OCI-LY7 (cell line): Measurements from ENCODE around the gene TMEM179B. TPM values are rescaled to one million over a fixed set of nuclear protein-coding genes. Genes with fewer than 3 reads are reported as not detected.

Source experiments
- BruUV-seq: library from RNA; stranded (reverse); fragments of 400-500 nt; replicated peaks from 2 replicates; lab custom pipeline; 2021; lab: Mats Ljungman, UMichigan
- CTCF ChIA-PET: fragments of 300-600 bp; sonication (Branson Sonifier 250); formaldehyde crosslinking; loops from one replicate; lab custom pipeline; 2022; ENCODE audit warnings: antibody characterized with exemption; ENCODE audit not compliant: unreplicated experiment; lab: Charles Lee
- POLR2A ChIA-PET: fragments of 300-600 bp; sonication (Branson Sonifier 250); formaldehyde crosslinking; loops from one replicate; lab custom pipeline; 2022; ENCODE audit warnings: antibody characterized with exemption; lab: Charles Lee
- DNase-seq: peaks from one replicate; pipeline ENCODE4 v3.0.0-alpha.2; 2015; ENCODE audit warnings: low spot score
- H2AFZ ChIP-seq: fragments of 200-600 bp; sonication (generic), shearing (Covaris generic); 2 replicates; pipeline ENCODE4 v1.6.1; 2014; ENCODE audit warnings: mild to moderate bottlenecking, antibody characterized with exemption, low read length, moderate library complexity
- H3K27ac ChIP-seq: fragments of 200-600 bp; sonication (generic); 2 replicates; pipeline ENCODE4 v1.5.1; 2014; ENCODE audit warnings: mixed run types, low read depth, mild to moderate bottlenecking, moderate library complexity, low read length, inconsistent platforms; ENCODE audit not compliant: poor library complexity, severe bottlenecking
- H3K36me3 ChIP-seq: fragments of 200-600 bp; sonication (generic); 2 replicates; pipeline ENCODE4 v1.6.1; 2014; ENCODE audit warnings: mild to moderate bottlenecking, antibody characterized with exemption, low read length, moderate library complexity, mixed read lengths; ENCODE audit not compliant: insufficient read depth
- H3K4me1 ChIP-seq: fragments of 200-600 bp; sonication (generic); 2 replicates; pipeline ENCODE4 v1.5.1; 2014; ENCODE audit warnings: mild to moderate bottlenecking, low read length; ENCODE audit not compliant: insufficient read depth, poor library complexity, severe bottlenecking
- H3K4me2 ChIP-seq: fragments of 200-600 bp; sonication (generic); 2 replicates; pipeline ENCODE4 v1.6.1; 2014; ENCODE audit warnings: mild to moderate bottlenecking, low read length
- H3K4me3 ChIP-seq: fragments of 200-600 bp; sonication (generic); 2 replicates; pipeline ENCODE4 v1.5.1; 2014; ENCODE audit warnings: mild to moderate bottlenecking, low read depth, low read length; ENCODE audit not compliant: poor library complexity, severe bottlenecking
- H3K79me2 ChIP-seq: fragments of 200-600 bp; sonication (generic); 2 replicates; pipeline ENCODE4 v1.6.1; 2016; ENCODE audit warnings: low read depth, mild to moderate bottlenecking, low read length, moderate library complexity, mixed read lengths; ENCODE audit not compliant: insufficient read depth
- H3K9me2 ChIP-seq: fragments of 200-600 bp; sonication (generic); 2 replicates; pipeline ENCODE4 v1.6.1; 2016; ENCODE audit warnings: mild to moderate bottlenecking, low read length, mixed read lengths; ENCODE audit not compliant: insufficient read depth
- H3K9me3 ChIP-seq: fragments of 200-600 bp; sonication (generic); 2 replicates; pipeline ENCODE4 v1.6.1; 2014; ENCODE audit warnings: mild to moderate bottlenecking, mixed run types, low read length, mixed read lengths
- H4K20me1 ChIP-seq: fragments of 200-600 bp; sonication (generic); 2 replicates; pipeline ENCODE4 v1.6.1; 2014; ENCODE audit warnings: mild to moderate bottlenecking, antibody characterized with exemption, low read length, moderate library complexity, mixed read lengths; ENCODE audit not compliant: insufficient read depth
- CTCF ChIP-seq: fragments of 200-600 bp; sonication (generic); conservative IDR thresholded peaks from 2 replicates; pipeline ENCODE4 v1.5.1; 2014; ENCODE audit warnings: mild to moderate bottlenecking, antibody characterized with exemption, low read length, moderate library complexity, mixed read lengths
- EZH2phosphoT487 ChIP-seq: fragments of 200-600 bp; sonication (generic); IDR thresholded peaks from 2 replicates; pipeline ENCODE4 v1.6.1; 2018; ENCODE audit warnings: low read depth, borderline replicate concordance, mild to moderate bottlenecking, mixed run types, antibody characterized with exemption, low read length, moderate library complexity, mixed read lengths
- intact Hi-C: fragments of 100-400 bp; cut with micrococcal nuclease; formaldehyde crosslinking; loops from one replicate; pipeline ENCODE4 v1.10.0; 2022; ENCODE audit not compliant: unreplicated experiment
- microRNA-seq: library from miRNA; unstranded; fragments of <30 nt; microRNA quantifications from one replicate; pipeline ENCODE4 v1.2.0, GENCODE V29; 2022; ENCODE audit warnings: borderline replicate concordance
- small RNA-seq: library from RNA; depleted of rRNA; stranded (forward); fragments of <200 nt; gene quantifications from one replicate; pipeline ENCODE3, GENCODE V24; 2014
- total RNA-seq, 2 experiments: library from RNA; depleted of rRNA in 1 of 2; stranded (reverse); fragments of >200 nt in 1 of 2; shearing (Covaris generic) in 1 of 2; gene quantifications; 2 replicates each; pipeline ENCODE4 v1.2.3, GENCODE V29; 2014 to 2022

The TMEM179B gene
- total RNA-seq, 2 experiments from 2014 or later, result 18.6 to 33.1 TPM

- ChIA-PET POLR2A (interaction anchor here (1.4 to 3.0 kb wide), 3 partner anchors 12 to 23 kb away, joined by 4 to 70 read pairs (median 15); no protein-coding TSS in a partner anchor), CTCF (no interaction called here)
- peak within 1 kb of the TSS; percentile 94 for H3K4me3 ChIP-seq
- peak within 1 kb of the TSS; percentile 78 for H2AFZ ChIP-seq
- no peaks in the 10 kb centered on the region; the same call in none of the 2 replicates for H4K20me1 ChIP-seq
- no peaks in the 10 kb centered on the region for H3K9me2 ChIP-seq
- H3K4me2 ChIP-seq, result peak within 1 kb of the TSS; percentile 97
- H3K27ac ChIP-seq, result peak within 1 kb of the TSS; percentile 90
- H3K4me1 ChIP-seq, result peaks cover 29% of the 10 kb centered on the region
- H3K9me3 ChIP-seq, result no peaks in the 10 kb centered on the region
- peak; percentile 96 for DNase-seq
- H3K79me2 ChIP-seq, result peaks cover 35% of the 10 kb centered on the region
- intact Hi-C loops, result loop anchor here (1.0 to 10.0 kb wide), 3 partner anchors 34 to 244 kb away; partner anchors contain the start of genes NXF1 and TUT1
- peaks cover 41% of the 10 kb centered on the region for H3K36me3 ChIP-seq
- BruUV-seq, result TSS peak; percentile 42
- TF ChIP-seq CTCF (no peak), EZH2phosphoT487 (no peak)
These were observed 52.1 kb downstream of the TMEM179B start, which contains the start of gene WDR74 for GRCh38 chr11:62839050-62839945. WDR74 (minus strand) TSS chr11:62839590; CDS start chr11:62839570, 20 bp downstream.

Small RNA genes lying within 50 kb of the gene (microRNA-seq; reads per million reads assigned to microRNA genes)
- gene MIR6514 (not detected), gene MIR6748 (not detected)

Small RNA genes lying within 50 kb of the gene (small RNA-seq; reads per million reads assigned to genes)
- not detected for gene MIR6514
- gene RNU6-118P, result not detected

Other genes with a start within 250 kb of the TMEM179B start
Only the 30 nearest of the 31 such genes appear.
- gene EEF1G, start 213.5 kb upstream of the TMEM179B start, total RNA-seq (2014; rRNA removed; shearing (Covaris generic)), result 2,328 and 2,651 TPM in 2 replicates
- gene EEF1G, start 213.5 kb upstream of the TMEM179B start, total RNA-seq (2022), result 1,778 and 1,903 TPM in 2 replicates
- 15.6 and 22.5 TPM in 2 replicates for gene TUT1, start 195.9 kb upstream of the TMEM179B start, total RNA-seq (2014; rRNA removed; shearing (Covaris generic))
- 38.2 and 40.4 TPM in 2 replicates for gene TUT1, start 195.9 kb upstream of the TMEM179B start, total RNA-seq (2022)
- 130 and 133 TPM in 2 replicates for gene MTA2, start 185.5 kb upstream of the TMEM179B start, total RNA-seq (2014; rRNA removed; shearing (Covaris generic))
- 162 and 174 TPM in 2 replicates for gene MTA2, start 185.5 kb upstream of the TMEM179B start, total RNA-seq (2022)
- 41.2 and 52.8 TPM in 2 replicates for gene EML3, start 174.6 kb upstream of the TMEM179B start, total RNA-seq (2014; rRNA removed; shearing (Covaris generic))
- gene EML3, start 174.6 kb upstream of the TMEM179B start, total RNA-seq (2022), result 81.6 and 92.6 TPM in 2 replicates
- 0.69 and 1.1 TPM in 2 replicates for gene ROM1, start 174.1 kb upstream of the TMEM179B start, total RNA-seq (2014; rRNA removed; shearing (Covaris generic))
- 1.2 and 2.5 TPM in 2 replicates for gene ROM1, start 174.1 kb upstream of the TMEM179B start, total RNA-seq (2022)
- gene B3GAT3, start 165.4 kb upstream of the TMEM179B start, total RNA-seq (2014; rRNA removed; shearing (Covaris generic)), result 55.8 and 74.3 TPM in 2 replicates
- 66.2 and 71.3 TPM in 2 replicates for gene B3GAT3, start 165.4 kb upstream of the TMEM179B start, total RNA-seq (2022)
- 91.4 and 108 TPM in 2 replicates for gene GANAB, start 140.8 kb upstream of the TMEM179B start, total RNA-seq (2014; rRNA removed; shearing (Covaris generic))
- 205 and 217 TPM in 2 replicates for gene GANAB, start 140.8 kb upstream of the TMEM179B start, total RNA-seq (2022)
- 22.5 and 25.5 TPM in 2 replicates for gene INTS5, start 134.1 kb upstream of the TMEM179B start, total RNA-seq (2014; rRNA removed; shearing (Covaris generic))
- gene INTS5, start 134.1 kb upstream of the TMEM179B start, total RNA-seq (2022), result 22.1 and 25.1 TPM in 2 replicates
- 148 and 194 TPM in 2 replicates for gene C11orf98, start 122.2 kb upstream of the TMEM179B start, total RNA-seq (2014; rRNA removed; shearing (Covaris generic))
- gene C11orf98, start 122.2 kb upstream of the TMEM179B start, total RNA-seq (2022), result 84.4 and 105 TPM in 2 replicates
- 88.4 and 90.8 TPM in 2 replicates for gene CSKMT, start 122.1 kb upstream of the TMEM179B start, total RNA-seq (2014; rRNA removed; shearing (Covaris generic))
- gene CSKMT, start 122.1 kb upstream of the TMEM179B start, total RNA-seq (2022), result 52.6 and 80.1 TPM in 2 replicates
- 40.0 and 40.3 TPM in 2 replicates for gene UQCC3, start 115.7 kb upstream of the TMEM179B start, total RNA-seq (2014; rRNA removed; shearing (Covaris generic))
- gene UQCC3, start 115.7 kb upstream of the TMEM179B start, total RNA-seq (2022), result 13.1 and 15.5 TPM in 2 replicates
- 7.1 and 9.3 TPM in 2 replicates for gene LBHD1, start 115.1 kb upstream of the TMEM179B start, total RNA-seq (2014; rRNA removed; shearing (Covaris generic))
- 22.3 and 22.8 TPM in 2 replicates for gene LBHD1, start 115.1 kb upstream of the TMEM179B start, total RNA-seq (2022)
- 101 and 123 TPM in 2 replicates for gene UBXN1, start 108.3 kb upstream of the TMEM179B start, total RNA-seq (2014; rRNA removed; shearing (Covaris generic))
- gene UBXN1, start 108.3 kb upstream of the TMEM179B start, total RNA-seq (2022), result 129 and 140 TPM in 2 replicates
- 0.79 and 1.3 TPM in 2 replicates for gene LRRN4CL, start 97.9 kb upstream of the TMEM179B start, total RNA-seq (2014; rRNA removed; shearing (Covaris generic))
- 0.65 TPM in 2 replicates for gene LRRN4CL, start 97.9 kb upstream of the TMEM179B start, total RNA-seq (2022)
- 20.7 and 21.6 TPM in 2 replicates for gene BSCL2, start 80.0 kb upstream of the TMEM179B start, total RNA-seq (2014; rRNA removed; shearing (Covaris generic))
- gene BSCL2, start 80.0 kb upstream of the TMEM179B start, total RNA-seq (2022), result 46.2 and 46.7 TPM in 2 replicates
- not detected in 2 replicates for gene GNG3, start 79.7 kb upstream of the TMEM179B start, total RNA-seq (2014; rRNA removed; shearing (Covaris generic))
- gene GNG3, start 79.7 kb upstream of the TMEM179B start, total RNA-seq (2022), result not detected in 2 replicates
- gene HNRNPUL2, start 59.9 kb upstream of the TMEM179B start, total RNA-seq (2014; rRNA removed; shearing (Covaris generic)), result 8.3 and 19.2 TPM in 2 replicates
- gene HNRNPUL2, start 59.9 kb upstream of the TMEM179B start, total RNA-seq (2022), result 59.2 and 64.4 TPM in 2 replicates
- 36.7 and 51.7 TPM in 2 replicates for gene TTC9C, start 58.9 kb upstream of the TMEM179B start, total RNA-seq (2014; rRNA removed; shearing (Covaris generic))
- 70.2 and 75.1 TPM in 2 replicates for gene TTC9C, start 58.9 kb upstream of the TMEM179B start, total RNA-seq (2022)
- gene ZBTB3, start 33.2 kb upstream of the TMEM179B start, total RNA-seq (2014; rRNA removed; shearing (Covaris generic)), result 11.1 and 11.8 TPM in 2 replicates
- 10.7 and 11.3 TPM in 2 replicates for gene ZBTB3, start 33.2 kb upstream of the TMEM179B start, total RNA-seq (2022)
- gene POLR2G, start 25.8 kb upstream of the TMEM179B start, total RNA-seq (2014; rRNA removed; shearing (Covaris generic)), result 108 and 118 TPM in 2 replicates
- 115 and 118 TPM in 2 replicates for gene POLR2G, start 25.8 kb upstream of the TMEM179B start, total RNA-seq (2022)
- gene TAF6L, start 16.0 kb upstream of the TMEM179B start, total RNA-seq (2014; rRNA removed; shearing (Covaris generic)), result 23.7 and 26.1 TPM in 2 replicates
- 24.1 and 29.9 TPM in 2 replicates for gene TAF6L, start 16.0 kb upstream of the TMEM179B start, total RNA-seq (2022)
- 32.6 and 42.9 TPM in 2 replicates for gene TMEM223, start 4.6 kb downstream of the TMEM179B start, total RNA-seq (2014; rRNA removed; shearing (Covaris generic))
- 15.8 and 24.4 TPM in 2 replicates for gene TMEM223, start 4.6 kb downstream of the TMEM179B start, total RNA-seq (2022)
- gene NXF1, start 18.0 kb downstream of the TMEM179B start, total RNA-seq (2014; rRNA removed; shearing (Covaris generic)), result 35.1 and 53.3 TPM in 2 replicates
- 50.5 and 62.0 TPM in 2 replicates for gene NXF1, start 18.0 kb downstream of the TMEM179B start, total RNA-seq (2022)
- 21.7 and 30.6 TPM in 2 replicates for gene STX5, start 44.6 kb downstream of the TMEM179B start, total RNA-seq (2014; rRNA removed; shearing (Covaris generic))
- 41.0 and 47.5 TPM in 2 replicates for gene STX5, start 44.6 kb downstream of the TMEM179B start, total RNA-seq (2022)
- 1.0 TPM in 1 of 2 replicates, not detected in the other for gene TEX54, start 45.4 kb downstream of the TMEM179B start, total RNA-seq (2014; rRNA removed; shearing (Covaris generic))
- gene TEX54, start 45.4 kb downstream of the TMEM179B start, total RNA-seq (2022), result 0.89 TPM in 1 of 2 replicates, not detected in the other
- 139 and 169 TPM in 2 replicates for gene WDR74, start 52.2 kb downstream of the TMEM179B start, total RNA-seq (2014; rRNA removed; shearing (Covaris generic))
- gene WDR74, start 52.2 kb downstream of the TMEM179B start, total RNA-seq (2022), result 85.0 and 98.4 TPM in 2 replicates
- gene SLC3A2, start 93.5 kb downstream of the TMEM179B start, total RNA-seq (2014; rRNA removed; shearing (Covaris generic)), result 289 and 291 TPM in 2 replicates
- gene SLC3A2, start 93.5 kb downstream of the TMEM179B start, total RNA-seq (2022), result 321 and 339 TPM in 2 replicates
- gene CHRM1, start 134.0 kb downstream of the TMEM179B start, total RNA-seq (2014; rRNA removed; shearing (Covaris generic)), result not detected in 2 replicates
- not detected in 2 replicates for gene CHRM1, start 134.0 kb downstream of the TMEM179B start, total RNA-seq (2022)
- gene SLC22A6, start 197.6 kb downstream of the TMEM179B start, total RNA-seq (2014; rRNA removed; shearing (Covaris generic)), result not detected in 2 replicates
- gene SLC22A6, start 197.6 kb downstream of the TMEM179B start, total RNA-seq (2022), result not detected in 2 replicates
- gene SLC22A8, start 228.4 kb downstream of the TMEM179B start, total RNA-seq (2014; rRNA removed; shearing (Covaris generic)), result not detected in 2 replicates
- gene SLC22A8, start 228.4 kb downstream of the TMEM179B start, total RNA-seq (2022), result not detected in 2 replicates